HG03066 (cell line): Measurements from ENCODE around the gene PDZD2.

Experiments
- ATAC-seq: cut with Tn5 transposase; IDR thresholded peaks from one replicate; pipeline ENCODE4 v1.9.1; 2021; ENCODE audit warnings: low read depth; ENCODE audit not compliant: unreplicated experiment

Gene PDZD2

GRCh38 chr5:31635446-31635845 is 3.5 kb upstream of the PDZD2 start:
- ATAC-seq, result no peak

- ATAC-seq, result no peak
These were observed 1.1 kb upstream of the PDZD2 start for GRCh38 chr5:31637851-31638250.

GRCh38 chr5:31638345-31638744 is 586 bp upstream of the PDZD2 start:
- ATAC-seq, result peak; percentile 4

GRCh38 chr5:31639481-31640411 is 815 bp downstream of the PDZD2 start:
- ATAC-seq, result no peak

GRCh38 chr5:31640573-31640972 is 1.6 kb downstream of the PDZD2 start:
- no peak for ATAC-seq

- no peak for ATAC-seq
These were observed 2.1 kb downstream of the PDZD2 start for GRCh38 chr5:31641059-31641458.

GRCh38 chr5:31641575-31641974 is 2.6 kb downstream of the PDZD2 start:
- no peak for ATAC-seq

- no peak for ATAC-seq
These were observed 6.6 kb downstream of the PDZD2 start for GRCh38 chr5:31645420-31646081.

- ATAC-seq, result no peak
These were observed 9.4 kb downstream of the PDZD2 start for GRCh38 chr5:31648326-31648725.

GRCh38 chr5:31651241-31651640 is 12.3 kb downstream of the PDZD2 start:
- no peak for ATAC-seq

GRCh38 chr5:31655491-31655890 is 16.6 kb downstream of the PDZD2 start:
- ATAC-seq, result no peak

- ATAC-seq, result no peak
These were observed 17.9 kb downstream of the PDZD2 start for GRCh38 chr5:31656806-31657205.

GRCh38 chr5:31657315-31657979 is 18.5 kb downstream of the PDZD2 start:
- ATAC-seq, result no peak

- no peak for ATAC-seq
These were observed 22.3 kb downstream of the PDZD2 start for GRCh38 chr5:31661257-31661656.

- no peak for ATAC-seq
These were observed 24.6 kb downstream of the PDZD2 start for GRCh38 chr5:31663519-31663918.

GRCh38 chr5:31664566-31664965 is 25.6 kb downstream of the PDZD2 start:
- ATAC-seq, result no peak

- no peak for ATAC-seq
These were observed 32.4 kb downstream of the PDZD2 start for GRCh38 chr5:31671339-31671741.

GRCh38 chr5:31674371-31674951 is 35.5 kb downstream of the PDZD2 start:
- ATAC-seq, result no peak

- no peak for ATAC-seq
These were observed 36.5 kb downstream of the PDZD2 start for GRCh38 chr5:31675472-31675871.

GRCh38 chr5:31678180-31678579 is 39.2 kb downstream of the PDZD2 start:
- ATAC-seq, result no peak

GRCh38 chr5:31680528-31680927 is 41.6 kb downstream of the PDZD2 start:
- no peak for ATAC-seq
